Measurements from ENCODE around the gene NANOS1. TPM values are rescaled to one million over a fixed set of nuclear protein-coding genes. Genes with fewer than 3 reads are reported as not detected.
A peak's percentile ranks its signal among the peaks of the same experiment; 100 is the strongest.

Gene NANOS1
- total RNA-seq, 1 experiment from 2014 or later: 5.4 TPM

DNA sequence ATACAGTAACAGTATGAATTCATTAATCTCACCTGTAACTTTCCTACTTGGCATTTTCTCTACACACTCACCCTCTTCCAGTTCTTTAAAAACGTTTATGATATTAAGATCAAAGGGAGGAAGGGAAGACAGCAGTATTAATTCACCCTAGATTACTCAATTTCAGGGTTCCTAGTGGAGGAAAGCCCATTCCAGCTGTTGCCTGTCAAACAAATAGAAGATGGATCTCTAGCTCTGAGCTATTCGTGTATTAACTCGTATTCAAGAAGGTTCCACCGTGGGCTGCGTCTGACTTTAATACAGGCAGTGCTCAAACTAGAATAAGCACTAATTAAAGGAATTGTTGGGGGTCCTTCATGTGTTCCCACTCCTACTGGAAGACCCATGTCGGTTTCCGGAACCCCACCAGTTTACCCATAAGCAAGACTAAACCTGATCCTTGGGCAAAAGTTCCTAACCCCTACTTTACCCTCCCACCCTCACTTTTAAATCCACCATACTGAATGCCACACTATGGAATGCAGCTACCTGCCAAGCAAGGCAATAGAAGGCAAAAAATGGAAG lies 2.1 kb downstream of the NANOS1 start:
- Histone ChIP-seq H3K4me2 (ENCODE audit: low read length) (peak overlapping the region; percentile 86), H3K36me3 (ENCODE audit: low read depth, low read length) (peaks cover 10% of the 10 kb centered on the region), H2AFZ (ENCODE audit: low read length) (no peak overlapping the region), H3K9me3 (ENCODE audit: low read length) (no peaks in the 10 kb centered on the region), H3K27me3 (ENCODE audit: low read length) (no peaks in the 10 kb centered on the region), H3K27ac (ENCODE audit: low read length) (no peak overlapping the region), H3K9me2 (replicated peaks; ENCODE audit: low read length) (no peaks in the 10 kb centered on the region), H3K4me3 (ENCODE audit: low read length) (peak overlapping the region; percentile 65), H3K9ac (ENCODE audit: low read length) (no peak overlapping the region), H3K4me1 (ENCODE audit: insufficient read depth, low read length) (peaks cover 13% of the 10 kb centered on the region), H4K20me1 (ENCODE audit: low read length) (peaks cover 21% of the 10 kb centered on the region; the same call in 1 of the 2 replicates), H3K79me2 (ENCODE audit: low read length) (0 out of 2 replicates have a peak, but pooled peaks cover 14% of the 10 kb centered on the region), H3F3A (ENCODE audit: low read length, unreplicated experiment) (peaks cover 6% of the 10 kb centered on the region)
- DNase-seq (peak; percentile 3), ATAC-seq (no peak)
- intact Hi-C loops (cut with micrococcal nuclease): loop anchor here (5.0 kb wide), 2 partner anchors 46 to 464 kb away; no protein-coding TSS in a partner anchor
- POLR2A ChIA-PET (ENCODE audit: unreplicated experiment): no interaction called here
- no TSS peak for BruUV-seq (replicated peaks)
- TF ChIP-seq, protein P1, sequence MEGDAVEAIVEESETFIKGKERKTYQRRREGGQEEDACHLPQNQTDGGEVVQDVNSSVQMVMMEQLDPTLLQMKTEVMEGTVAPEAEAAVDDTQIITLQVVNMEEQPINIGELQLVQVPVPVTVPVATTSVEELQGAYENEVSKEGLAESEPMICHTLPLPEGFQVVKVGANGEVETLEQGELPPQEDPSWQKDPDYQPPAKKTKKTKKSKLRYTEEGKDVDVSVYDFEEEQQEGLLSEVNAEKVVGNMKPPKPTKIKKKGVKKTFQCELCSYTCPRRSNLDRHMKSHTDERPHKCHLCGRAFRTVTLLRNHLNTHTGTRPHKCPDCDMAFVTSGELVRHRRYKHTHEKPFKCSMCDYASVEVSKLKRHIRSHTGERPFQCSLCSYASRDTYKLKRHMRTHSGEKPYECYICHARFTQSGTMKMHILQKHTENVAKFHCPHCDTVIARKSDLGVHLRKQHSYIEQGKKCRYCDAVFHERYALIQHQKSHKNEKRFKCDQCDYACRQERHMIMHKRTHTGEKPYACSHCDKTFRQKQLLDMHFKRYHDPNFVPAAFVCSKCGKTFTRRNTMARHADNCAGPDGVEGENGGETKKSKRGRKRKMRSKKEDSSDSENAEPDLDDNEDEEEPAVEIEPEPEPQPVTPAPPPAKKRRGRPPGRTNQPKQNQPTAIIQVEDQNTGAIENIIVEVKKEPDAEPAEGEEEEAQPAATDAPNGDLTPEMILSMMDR (conservative IDR thresholded peaks at IDR 0.05; ENCODE audit: low read depth, low read length): no peak
- TF ChIP-seq EZH2 (IDR thresholded peaks at IDR 0.05; ENCODE audit: low read length, unreplicated experiment): no peak
- TF ChIP-seq EZH2phosphoT487 (IDR thresholded peaks at IDR 0.05; ENCODE audit: borderline replicate concordance, low read length): no peak
- CTCF ChIA-PET: interaction anchor here (0.6 kb wide), 1 partner anchor 72 kb away, joined by 4 read pairs; no protein-coding TSS in a partner anchor

DNA sequence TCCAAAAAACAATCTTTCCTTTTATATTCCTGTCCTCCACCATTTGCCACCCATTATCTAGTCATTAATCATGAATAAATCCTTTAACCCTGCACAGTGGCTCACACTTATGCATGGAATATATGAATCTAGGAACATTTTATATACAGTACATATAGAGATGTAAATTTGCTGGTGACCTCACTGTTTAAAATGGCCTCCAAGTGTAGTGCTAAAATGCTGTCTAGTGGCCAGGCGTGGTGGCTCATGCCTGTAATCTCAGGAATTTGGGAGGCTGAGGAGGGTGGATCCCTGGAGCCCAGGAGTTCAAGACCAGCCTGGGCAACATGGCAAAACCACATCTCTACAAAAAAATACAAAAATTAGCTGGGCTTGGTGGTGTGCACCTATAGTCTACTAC lies 9.6 kb downstream of the NANOS1 start:
- no peaks in the 10 kb centered on the region for H3K4me1 ChIP-seq (ENCODE audit: insufficient read depth, low read length)
- no peaks in the 10 kb centered on the region for H3K9me3 ChIP-seq (ENCODE audit: low read length)
- no peaks in the 10 kb centered on the region for H3K27me3 ChIP-seq (ENCODE audit: low read length)
- no peak overlapping the region for H3K27ac ChIP-seq (ENCODE audit: low read length)
- no peak overlapping the region for H3K4me3 ChIP-seq (ENCODE audit: low read length)
- peaks cover 40% of the 10 kb centered on the region for H3K79me2 ChIP-seq (ENCODE audit: low read length)
- intact Hi-C loops (cut with micrococcal nuclease): no loop called here
- DNase-seq (no peak), ATAC-seq (no peak)
- H2AFZ ChIP-seq (ENCODE audit: low read length): no peak overlapping the region
- CTCF ChIA-PET: no interaction called here
- BruUV-seq (replicated peaks): no TSS peak
- no peak for TF ChIP-seq EZH2phosphoT487 (IDR thresholded peaks at IDR 0.05; ENCODE audit: borderline replicate concordance, low read length)
- no peak for TF ChIP-seq EZH2 (IDR thresholded peaks at IDR 0.05; ENCODE audit: low read length, unreplicated experiment)
- TF ChIP-seq, protein P1 (conservative IDR thresholded peaks at IDR 0.05; ENCODE audit: low read depth, low read length): no peak
- H3F3A ChIP-seq (ENCODE audit: low read length, unreplicated experiment): no peaks in the 10 kb centered on the region
- peaks cover 53% of the 10 kb centered on the region for H3K36me3 ChIP-seq (ENCODE audit: low read depth, low read length)
- no peak overlapping the region for H3K4me2 ChIP-seq (ENCODE audit: low read length)
- H3K9me2 ChIP-seq (replicated peaks; ENCODE audit: low read length): no peaks in the 10 kb centered on the region
- H3K9ac ChIP-seq (ENCODE audit: low read length): no peak overlapping the region
- peaks cover 14% of the 10 kb centered on the region; the same call in 1 of the 2 replicates for H4K20me1 ChIP-seq (ENCODE audit: low read length)
- POLR2A ChIA-PET (ENCODE audit: unreplicated experiment): no interaction called here

DNA sequence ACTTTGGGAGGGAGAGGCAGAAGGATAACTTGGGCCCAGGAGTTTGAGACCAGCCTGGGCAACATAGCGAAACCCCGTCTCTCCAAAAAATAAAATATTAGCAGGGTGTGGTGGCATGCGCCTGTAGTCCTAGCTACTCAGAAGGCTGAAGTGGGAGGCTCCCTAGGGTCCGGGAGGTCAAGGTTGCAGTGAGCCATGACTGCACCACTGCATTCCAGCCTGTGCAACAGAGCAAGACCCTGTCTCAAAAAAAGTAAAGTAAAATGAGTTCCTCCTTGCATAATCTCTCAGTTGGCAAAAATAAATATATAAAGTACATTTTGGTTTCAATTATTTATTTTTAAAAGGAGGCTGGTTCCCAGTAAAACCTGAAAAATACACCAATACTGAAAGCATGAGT lies 11.8 kb downstream of the NANOS1 start:
- H3K36me3 ChIP-seq (ENCODE audit: low read depth, low read length): peaks cover 65% of the 10 kb centered on the region
- H4K20me1 ChIP-seq (ENCODE audit: low read length): peaks cover 14% of the 10 kb centered on the region; the same call in 1 of the 2 replicates
- no peak overlapping the region for H3K4me3 ChIP-seq (ENCODE audit: low read length)
- no peaks in the 10 kb centered on the region for H3K27me3 ChIP-seq (ENCODE audit: low read length)
- H3K79me2 ChIP-seq (ENCODE audit: low read length): peaks cover 57% of the 10 kb centered on the region
- no peaks in the 10 kb centered on the region for H3F3A ChIP-seq (ENCODE audit: low read length, unreplicated experiment)
- no peak overlapping the region for H3K27ac ChIP-seq (ENCODE audit: low read length)
- ChIA-PET POLR2A (ENCODE audit: unreplicated experiment) (no interaction called here), CTCF (no interaction called here)
- H3K9me2 ChIP-seq (replicated peaks; ENCODE audit: low read length): no peaks in the 10 kb centered on the region
- H3K4me2 ChIP-seq (ENCODE audit: low read length): no peak overlapping the region
- H3K9me3 ChIP-seq (ENCODE audit: low read length): no peaks in the 10 kb centered on the region
- BruUV-seq (replicated peaks): no TSS peak
- no peak overlapping the region for H2AFZ ChIP-seq (ENCODE audit: low read length)
- ATAC-seq: no peak
- no peak for DNase-seq
- intact Hi-C loops (cut with micrococcal nuclease): no loop called here
- no peak overlapping the region for H3K9ac ChIP-seq (ENCODE audit: low read length)
- no peaks in the 10 kb centered on the region for H3K4me1 ChIP-seq (ENCODE audit: insufficient read depth, low read length)
- TF ChIP-seq, protein P1 (conservative IDR thresholded peaks at IDR 0.05; ENCODE audit: low read depth, low read length): no peak
- TF ChIP-seq EZH2 (IDR thresholded peaks at IDR 0.05; ENCODE audit: low read length, unreplicated experiment) (no peak), EZH2phosphoT487 (IDR thresholded peaks at IDR 0.05; ENCODE audit: borderline replicate concordance, low read length) (no peak)
